ENCODE data around the gene DCAF12. TPM values are rescaled to one million over a fixed set of nuclear protein-coding genes. Genes with fewer than 3 reads are reported as not detected.
A peak's percentile ranks its signal among the peaks of the same experiment; 100 is the strongest.
"Not testable (repeated sequence)": the region's sequence is repeated elsewhere in the genome, so short reads cannot be mapped to it uniquely, and the experiment has no call there.

The DCAF12 gene
- total RNA-seq, 1 experiment from 2014 or later = 33.0 TPM

DNA sequence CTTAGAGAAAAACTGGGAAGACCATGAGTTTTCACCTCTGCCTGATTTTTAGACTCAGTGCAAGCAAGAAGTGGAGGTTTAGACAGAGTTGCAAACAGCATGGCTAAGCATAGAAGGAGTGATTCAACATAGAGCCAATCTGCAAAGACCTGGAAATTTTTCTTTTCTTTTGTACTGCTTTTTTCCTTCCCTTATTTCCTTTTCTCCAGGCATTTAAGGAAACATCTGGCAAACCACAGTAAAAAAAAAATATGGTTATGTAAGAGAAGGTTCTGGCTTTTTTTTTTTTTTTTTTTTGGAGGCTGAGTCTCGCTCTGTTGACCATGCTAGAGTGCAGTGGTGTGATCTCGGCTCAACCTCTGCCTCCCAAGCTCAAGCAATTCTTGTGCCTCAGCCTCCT lies 16.6 kb upstream of the DCAF12 start:
- Mint-ChIP-seq H3K9me3 (ENCODE audit: unreplicated experiment) (no peaks in the 10 kb centered on the region), H3K27ac (ENCODE audit: unreplicated experiment) (no peak overlapping the region), H3K4me3 (ENCODE audit: unreplicated experiment) (no peak overlapping the region), H3K36me3 (ENCODE audit: insufficient read depth, unreplicated experiment) (no peaks in the 10 kb centered on the region), H3K27me3 (ENCODE audit: insufficient read depth, unreplicated experiment) (no peaks in the 10 kb centered on the region), H3K4me1 (ENCODE audit: low read depth, unreplicated experiment) (no peaks in the 10 kb centered on the region)
- Histone ChIP-seq H3K9me3 (no peaks in the 10 kb centered on the region), H3K27me3 (replicated peaks; ENCODE audit: control insufficient read depth, insufficient read depth, low read length) (no peaks in the 10 kb centered on the region), H3K4me1 (no peaks in the 10 kb centered on the region), H3K36me3 (ENCODE audit: control insufficient read depth, insufficient read depth, low read length) (no peaks in the 10 kb centered on the region), H3K4me3 (ENCODE audit: low read depth, low read length) (no peak overlapping the region)
- no TSS peak for BruUV-seq (replicated peaks)
- intact Hi-C loops (cut with micrococcal nuclease; ENCODE audit: unreplicated experiment) = no loop called here
- POLR2A ChIA-PET = no interaction called here
- CTCF ChIA-PET = no interaction called here
- no peak for DNase-seq
- TF ChIP-seq, protein P1, sequence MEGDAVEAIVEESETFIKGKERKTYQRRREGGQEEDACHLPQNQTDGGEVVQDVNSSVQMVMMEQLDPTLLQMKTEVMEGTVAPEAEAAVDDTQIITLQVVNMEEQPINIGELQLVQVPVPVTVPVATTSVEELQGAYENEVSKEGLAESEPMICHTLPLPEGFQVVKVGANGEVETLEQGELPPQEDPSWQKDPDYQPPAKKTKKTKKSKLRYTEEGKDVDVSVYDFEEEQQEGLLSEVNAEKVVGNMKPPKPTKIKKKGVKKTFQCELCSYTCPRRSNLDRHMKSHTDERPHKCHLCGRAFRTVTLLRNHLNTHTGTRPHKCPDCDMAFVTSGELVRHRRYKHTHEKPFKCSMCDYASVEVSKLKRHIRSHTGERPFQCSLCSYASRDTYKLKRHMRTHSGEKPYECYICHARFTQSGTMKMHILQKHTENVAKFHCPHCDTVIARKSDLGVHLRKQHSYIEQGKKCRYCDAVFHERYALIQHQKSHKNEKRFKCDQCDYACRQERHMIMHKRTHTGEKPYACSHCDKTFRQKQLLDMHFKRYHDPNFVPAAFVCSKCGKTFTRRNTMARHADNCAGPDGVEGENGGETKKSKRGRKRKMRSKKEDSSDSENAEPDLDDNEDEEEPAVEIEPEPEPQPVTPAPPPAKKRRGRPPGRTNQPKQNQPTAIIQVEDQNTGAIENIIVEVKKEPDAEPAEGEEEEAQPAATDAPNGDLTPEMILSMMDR (IDR thresholded peaks at IDR 0.05; ENCODE audit: insufficient read depth in 1 of 2, low read depth in 1 of 2, low read length in 1 of 2, severe bottlenecking in 1 of 2, unreplicated experiment in 1 of 2) = no peak

DNA sequence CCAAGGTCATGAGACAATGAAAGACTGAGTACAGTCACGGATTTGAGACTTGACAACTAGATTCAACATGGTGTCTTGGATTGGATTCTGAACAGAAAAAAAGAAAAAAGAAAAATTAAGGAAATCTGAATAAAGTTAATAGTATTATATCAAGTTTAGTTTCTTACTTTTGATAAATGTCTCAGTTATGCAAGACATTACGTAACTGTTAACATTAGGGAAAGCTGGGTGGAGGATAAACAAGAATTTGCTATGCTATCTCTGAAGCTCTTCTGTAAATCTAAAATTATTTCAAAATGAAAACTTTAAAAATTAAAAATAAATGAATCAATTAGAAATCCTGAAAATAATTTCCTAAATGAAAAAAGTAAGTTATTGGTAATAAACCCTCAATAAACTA lies 14.4 kb upstream of the DCAF12 start:
- TF ChIP-seq, protein P1 (IDR thresholded peaks at IDR 0.05; ENCODE audit: insufficient read depth in 1 of 2, low read depth in 1 of 2, low read length in 1 of 2, severe bottlenecking in 1 of 2, unreplicated experiment in 1 of 2) = no peak

DNA sequence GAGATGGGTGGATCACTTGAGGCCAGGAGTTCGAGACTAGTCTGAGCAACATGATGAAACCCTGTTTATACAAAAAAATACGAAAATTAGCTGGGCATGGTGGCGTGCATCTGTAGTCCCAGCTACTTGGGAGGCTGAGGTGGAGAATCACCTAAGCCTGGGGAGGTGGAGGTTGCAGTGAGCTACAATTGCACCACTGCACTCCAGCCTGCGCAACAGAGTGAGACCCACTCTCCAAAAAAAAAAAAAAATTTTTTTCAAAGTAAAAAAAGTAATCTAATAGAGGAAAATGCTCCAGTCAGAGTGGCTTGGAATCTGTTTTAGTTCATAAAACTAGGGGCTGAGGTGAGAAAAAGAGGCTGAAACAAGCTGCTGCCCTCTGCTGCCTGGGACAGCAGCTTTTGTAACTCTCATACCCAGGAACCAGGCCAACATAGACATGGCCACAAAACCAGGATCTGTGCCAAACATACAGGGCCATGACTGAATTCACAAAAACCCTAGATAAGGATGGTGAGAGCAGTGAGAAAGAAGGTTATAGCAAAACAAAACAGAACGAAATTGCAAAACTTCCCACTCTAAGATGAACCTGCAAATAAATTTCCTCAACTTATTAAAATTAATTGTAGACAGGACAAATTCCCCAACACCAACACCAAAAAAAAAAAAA lies 13.1 kb upstream of the DCAF12 start:
- no peak overlapping the region for H3K4me3 ChIP-seq (ENCODE audit: low read depth, low read length)
- CTCF ChIA-PET = interaction anchor here (0.6 to 1.2 kb wide), 5 partner anchors 16 to 398 kb away, joined by 3 to 5 read pairs (median 4); no protein-coding TSS in a partner anchor
- H3K9me3 Mint-ChIP-seq (ENCODE audit: unreplicated experiment) = no peaks in the 10 kb centered on the region
- H3K9me3 ChIP-seq = no peaks in the 10 kb centered on the region
- POLR2A ChIA-PET = no interaction called here
- no peaks in the 10 kb centered on the region for H3K4me1 Mint-ChIP-seq (ENCODE audit: low read depth, unreplicated experiment)
- no TSS peak for BruUV-seq (replicated peaks)
- H3K4me1 ChIP-seq = no peaks in the 10 kb centered on the region
- no peak overlapping the region for H3K27ac Mint-ChIP-seq (ENCODE audit: unreplicated experiment)
- no peak overlapping the region for H3K4me3 Mint-ChIP-seq (ENCODE audit: unreplicated experiment)
- H3K27me3 ChIP-seq (replicated peaks; ENCODE audit: control insufficient read depth, insufficient read depth, low read length) = no peaks in the 10 kb centered on the region
- H3K36me3 Mint-ChIP-seq (ENCODE audit: insufficient read depth, unreplicated experiment) = no peaks in the 10 kb centered on the region
- H3K36me3 ChIP-seq (ENCODE audit: control insufficient read depth, insufficient read depth, low read length) = no peaks in the 10 kb centered on the region
- no peaks in the 10 kb centered on the region for H3K27me3 Mint-ChIP-seq (ENCODE audit: insufficient read depth, unreplicated experiment)
- intact Hi-C loops (cut with micrococcal nuclease; ENCODE audit: unreplicated experiment) = no loop called here
- DNase-seq = no peak
- TF ChIP-seq, protein P1 (IDR thresholded peaks at IDR 0.05; ENCODE audit: insufficient read depth in 1 of 2, low read depth in 1 of 2, low read length in 1 of 2, severe bottlenecking in 1 of 2, unreplicated experiment in 1 of 2) = peak in 1 of 2 experiments; percentile 32

More for the DNA sequence above, 14.4 kb upstream of the DCAF12 start:
- intact Hi-C loops (cut with micrococcal nuclease; ENCODE audit: unreplicated experiment) = no loop called here
- DNase-seq = no peak
- Mint-ChIP-seq H3K4me1 (ENCODE audit: low read depth, unreplicated experiment) (no peaks in the 10 kb centered on the region), H3K27me3 (ENCODE audit: insufficient read depth, unreplicated experiment) (no peaks in the 10 kb centered on the region), H3K36me3 (ENCODE audit: insufficient read depth, unreplicated experiment) (no peaks in the 10 kb centered on the region), H3K9me3 (ENCODE audit: unreplicated experiment) (no peaks in the 10 kb centered on the region), H3K4me3 (ENCODE audit: unreplicated experiment) (no peak overlapping the region), H3K27ac (ENCODE audit: unreplicated experiment) (no peak overlapping the region)
- Histone ChIP-seq H3K4me1 (no peaks in the 10 kb centered on the region), H3K4me3 (ENCODE audit: low read depth, low read length) (no peak overlapping the region), H3K27me3 (replicated peaks; ENCODE audit: control insufficient read depth, insufficient read depth, low read length) (no peaks in the 10 kb centered on the region), H3K9me3 (no peaks in the 10 kb centered on the region), H3K36me3 (ENCODE audit: control insufficient read depth, insufficient read depth, low read length) (no peaks in the 10 kb centered on the region)
- CTCF ChIA-PET = no interaction called here
- POLR2A ChIA-PET = no interaction called here
- BruUV-seq (replicated peaks) = no TSS peak

DNA sequence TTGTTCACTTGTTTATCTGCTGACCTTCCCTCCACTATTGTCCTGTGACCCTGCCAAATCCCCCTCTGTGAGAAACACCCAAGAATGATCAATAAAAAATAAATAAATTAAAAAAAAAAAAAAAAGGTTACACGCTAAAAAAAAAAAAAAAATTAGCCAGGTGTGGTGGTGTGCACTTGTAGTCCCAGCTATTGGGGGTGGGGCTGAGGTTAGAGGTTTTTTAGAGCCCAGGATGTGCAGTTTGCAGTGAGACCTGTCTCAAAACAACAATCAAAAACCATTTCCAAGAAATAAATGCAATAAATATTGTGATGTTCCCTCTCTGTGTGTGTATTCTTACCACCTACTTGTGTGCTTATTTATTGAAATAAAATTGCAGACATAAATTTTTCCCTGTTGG lies 12.1 kb upstream of the DCAF12 start:
- H3K27ac Mint-ChIP-seq (ENCODE audit: unreplicated experiment); H3K4me3 ChIP-seq (ENCODE audit: low read depth, low read length); H3K27me3 Mint-ChIP-seq (ENCODE audit: insufficient read depth, unreplicated experiment); CTCF ChIA-PET; H3K36me3 ChIP-seq (ENCODE audit: control insufficient read depth, insufficient read depth, low read length); H3K27me3 ChIP-seq (replicated peaks; ENCODE audit: control insufficient read depth, insufficient read depth, low read length); H3K4me1 Mint-ChIP-seq (ENCODE audit: low read depth, unreplicated experiment); BruUV-seq (replicated peaks); H3K4me3 Mint-ChIP-seq (ENCODE audit: unreplicated experiment); DNase-seq; H3K36me3 Mint-ChIP-seq (ENCODE audit: insufficient read depth, unreplicated experiment); POLR2A ChIA-PET; intact Hi-C loops (cut with micrococcal nuclease; ENCODE audit: unreplicated experiment); H3K9me3 ChIP-seq; H3K9me3 Mint-ChIP-seq (ENCODE audit: unreplicated experiment); H3K4me1 ChIP-seq: not testable (repeated sequence)
